Germinal center (tissue), 1 donor: Measurements from ENCODE around the gene TRIM27.
"Not testable (repeated sequence)": the region's sequence is repeated elsewhere in the genome, so short reads cannot be mapped to it uniquely, and the experiment has no call there.

Source experiments
- DNase-seq: peaks from one replicate; pipeline ENCODE4 v3.0.0; 2012; ENCODE audit warnings: mixed read lengths, low spot score

The TRIM27 gene, protein sequence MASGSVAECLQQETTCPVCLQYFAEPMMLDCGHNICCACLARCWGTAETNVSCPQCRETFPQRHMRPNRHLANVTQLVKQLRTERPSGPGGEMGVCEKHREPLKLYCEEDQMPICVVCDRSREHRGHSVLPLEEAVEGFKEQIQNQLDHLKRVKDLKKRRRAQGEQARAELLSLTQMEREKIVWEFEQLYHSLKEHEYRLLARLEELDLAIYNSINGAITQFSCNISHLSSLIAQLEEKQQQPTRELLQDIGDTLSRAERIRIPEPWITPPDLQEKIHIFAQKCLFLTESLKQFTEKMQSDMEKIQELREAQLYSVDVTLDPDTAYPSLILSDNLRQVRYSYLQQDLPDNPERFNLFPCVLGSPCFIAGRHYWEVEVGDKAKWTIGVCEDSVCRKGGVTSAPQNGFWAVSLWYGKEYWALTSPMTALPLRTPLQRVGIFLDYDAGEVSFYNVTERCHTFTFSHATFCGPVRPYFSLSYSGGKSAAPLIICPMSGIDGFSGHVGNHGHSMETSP

DNA sequence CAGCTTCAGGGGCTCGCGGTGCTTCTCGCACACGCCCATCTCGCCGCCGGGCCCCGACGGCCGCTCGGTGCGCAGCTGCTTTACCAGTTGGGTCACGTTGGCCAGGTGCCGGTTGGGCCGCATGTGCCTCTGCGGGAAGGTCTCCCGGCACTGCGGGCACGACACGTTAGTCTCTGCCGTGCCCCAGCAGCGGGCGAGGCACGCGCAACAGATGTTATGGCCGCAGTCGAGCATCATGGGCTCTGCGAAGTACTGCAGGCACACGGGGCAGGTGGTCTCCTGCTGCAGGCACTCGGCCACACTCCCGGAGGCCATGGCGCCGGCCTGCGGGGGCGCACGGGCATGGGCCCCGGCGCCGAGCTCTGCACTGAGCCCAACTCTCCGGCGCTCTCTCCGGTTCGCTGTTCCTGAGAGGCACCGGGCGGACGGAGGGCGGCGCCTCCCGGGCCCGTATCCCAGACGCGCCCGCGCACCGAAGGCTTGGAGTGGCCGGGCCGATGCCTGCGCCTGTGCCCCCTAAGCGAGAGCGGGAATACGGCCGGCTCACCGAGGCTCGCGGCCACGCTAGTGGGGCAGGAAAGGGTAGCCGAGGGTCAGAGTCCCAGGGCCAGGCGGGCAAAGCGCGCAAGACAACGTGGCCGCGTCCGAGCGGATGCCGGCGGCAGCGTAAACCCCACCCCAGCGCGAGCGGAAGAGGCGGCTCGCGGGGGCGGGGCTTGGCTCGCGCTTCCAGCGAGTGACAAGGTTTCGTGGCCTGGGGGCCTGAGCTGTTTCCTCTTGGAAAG is at the start of gene TRIM27:
Gene TRIM27 (minus strand): TSS at position 668 of the 785 bp plus-strand sequence. CDS start 353 bp downstream, at position 315.
- DNase-seq: peak; percentile 84

DNA sequence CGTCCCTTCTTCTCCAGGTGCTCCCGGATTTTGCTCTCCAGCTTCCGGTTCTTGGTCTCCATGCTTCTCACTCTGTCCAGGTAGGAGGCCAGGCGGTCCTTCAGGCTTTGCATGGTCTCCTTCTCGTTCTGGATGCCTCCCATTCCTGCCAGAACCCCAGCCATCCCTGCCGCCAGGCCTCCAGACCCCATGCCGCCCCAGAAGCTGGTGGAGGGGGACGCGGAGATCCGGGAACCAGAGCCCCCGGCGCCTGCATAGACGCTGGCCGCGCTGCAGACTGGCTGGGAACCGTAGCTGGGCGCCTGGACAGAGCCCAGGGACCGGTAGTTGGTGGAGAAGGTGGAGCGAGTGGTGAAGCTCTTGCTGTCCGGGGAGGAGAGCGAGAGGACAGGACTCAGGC is 46.3 kb upstream of the TRIM27 start:
- not testable (repeated sequence) for DNase-seq

DNA sequence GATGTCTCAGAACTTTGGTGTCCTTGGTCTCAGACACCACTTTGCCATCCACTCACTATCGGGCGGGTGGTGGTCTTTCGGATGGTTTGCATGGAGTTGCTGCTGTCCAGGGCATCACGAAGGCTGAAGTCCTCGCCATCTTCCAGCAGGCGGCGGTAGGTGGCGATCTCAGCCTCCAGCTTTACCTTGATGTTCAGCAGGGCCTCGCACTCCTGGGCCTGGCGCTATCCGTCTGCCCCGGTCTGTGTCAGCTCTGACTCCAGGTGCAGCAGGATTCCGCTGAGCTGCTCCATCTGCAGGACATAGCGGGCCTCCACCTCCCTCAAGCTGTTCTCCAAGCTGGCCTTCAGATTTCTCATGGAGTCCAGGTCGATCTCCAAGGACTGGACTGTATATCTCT is 45.3 kb upstream of the TRIM27 start:
- no peak for DNase-seq

DNA sequence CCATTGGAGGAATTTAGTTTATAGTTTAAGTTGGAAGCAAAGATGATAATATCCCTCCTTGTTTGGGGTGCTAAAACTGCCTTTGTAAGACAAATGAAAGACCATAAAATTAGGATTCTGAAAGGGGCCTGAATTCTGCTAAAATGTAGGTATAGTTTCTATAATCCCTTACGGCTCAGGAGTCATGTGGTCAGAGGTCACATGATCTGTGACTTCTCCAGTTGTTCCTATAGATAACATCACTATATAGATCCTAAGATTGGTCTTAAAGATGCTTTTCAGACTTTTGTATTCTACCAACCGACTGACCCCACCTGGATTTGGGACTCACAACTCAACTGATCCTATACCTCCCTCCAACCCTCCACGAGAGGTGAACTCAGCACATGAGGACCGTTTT is 44.7 kb upstream of the TRIM27 start:
- no peak for DNase-seq

DNA sequence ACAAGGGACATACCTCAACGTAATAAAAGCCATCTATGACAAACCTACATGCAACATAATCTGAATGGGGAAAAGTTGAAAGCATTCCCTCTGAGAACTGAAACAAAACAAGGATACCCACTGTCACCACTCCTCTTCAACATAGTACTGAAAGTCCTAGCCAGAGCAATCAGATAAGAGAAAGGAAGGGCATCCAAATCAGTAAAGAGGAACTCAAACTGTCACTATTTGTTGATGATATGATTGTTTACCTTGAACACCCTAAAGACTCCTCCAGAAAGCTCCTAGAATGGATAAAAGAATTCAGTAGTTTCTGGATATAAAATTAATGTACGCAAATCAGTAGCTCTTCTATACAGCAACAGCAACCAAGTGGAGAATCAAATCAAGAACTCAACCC is 41.9 kb upstream of the TRIM27 start:
- DNase-seq: no peak

DNA sequence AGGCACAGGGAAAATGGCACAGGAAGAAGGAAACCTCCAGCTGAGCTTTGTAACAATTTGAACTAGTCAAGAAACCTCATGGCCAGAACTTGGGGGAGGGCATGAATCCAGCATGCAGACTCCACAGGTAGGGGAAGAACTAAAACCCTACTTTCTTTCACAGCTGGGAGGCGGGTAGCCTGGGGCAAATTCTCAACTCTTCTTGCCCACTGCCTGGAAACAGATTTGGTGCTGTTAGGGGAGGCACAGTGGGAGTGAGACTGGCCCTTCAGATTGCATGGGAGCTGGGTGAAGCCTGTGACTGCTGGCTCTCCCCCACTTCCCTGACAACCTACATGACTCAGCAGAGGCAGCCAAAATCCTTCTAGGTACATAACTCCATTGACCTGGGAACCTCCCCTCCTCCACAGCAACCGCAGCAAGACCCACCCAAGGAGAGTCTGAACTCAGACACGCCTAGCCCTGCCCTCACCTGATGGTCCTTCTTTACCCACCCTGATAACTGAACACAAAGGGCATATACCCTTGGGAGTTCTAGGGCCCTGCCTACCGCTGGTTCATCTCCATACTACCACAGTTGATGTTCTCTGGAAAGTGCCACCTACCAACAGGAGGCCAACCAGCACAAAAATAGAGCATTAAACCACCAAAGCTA is 37.2 kb upstream of the TRIM27 start:
- no peak for DNase-seq

DNA sequence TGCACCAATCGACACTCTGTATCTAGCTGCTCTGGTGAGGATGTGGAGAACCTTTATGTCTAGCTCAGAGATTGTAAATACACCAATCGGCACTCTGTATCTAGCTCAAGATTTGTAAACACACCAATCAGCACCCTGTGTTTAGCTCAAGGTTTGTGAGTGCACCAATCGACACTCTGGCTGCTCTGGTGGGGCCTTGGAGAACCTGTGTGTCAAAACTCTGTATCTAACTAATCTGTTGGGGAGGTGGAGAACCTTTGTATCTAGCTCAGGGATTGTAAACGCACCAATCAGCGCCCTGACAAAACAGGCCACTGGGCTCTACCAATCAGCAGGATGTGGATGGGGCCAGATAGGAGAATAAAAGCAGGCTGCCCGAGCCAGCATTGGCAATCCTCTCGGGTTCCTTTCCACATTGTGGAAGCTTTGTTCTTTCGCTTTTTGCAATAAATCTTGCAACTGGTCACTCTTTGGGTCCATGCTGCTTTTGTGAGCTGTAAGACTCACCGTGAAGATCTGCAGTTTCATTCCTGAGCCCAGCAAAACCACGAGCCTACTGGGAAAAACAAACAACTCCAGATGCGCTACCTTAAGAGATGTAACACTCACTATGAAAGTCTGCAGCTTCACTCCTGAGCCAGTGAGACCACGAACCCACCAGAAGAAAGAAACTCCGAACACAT is 34.9 kb upstream of the TRIM27 start:
- not testable (repeated sequence) for DNase-seq

DNA sequence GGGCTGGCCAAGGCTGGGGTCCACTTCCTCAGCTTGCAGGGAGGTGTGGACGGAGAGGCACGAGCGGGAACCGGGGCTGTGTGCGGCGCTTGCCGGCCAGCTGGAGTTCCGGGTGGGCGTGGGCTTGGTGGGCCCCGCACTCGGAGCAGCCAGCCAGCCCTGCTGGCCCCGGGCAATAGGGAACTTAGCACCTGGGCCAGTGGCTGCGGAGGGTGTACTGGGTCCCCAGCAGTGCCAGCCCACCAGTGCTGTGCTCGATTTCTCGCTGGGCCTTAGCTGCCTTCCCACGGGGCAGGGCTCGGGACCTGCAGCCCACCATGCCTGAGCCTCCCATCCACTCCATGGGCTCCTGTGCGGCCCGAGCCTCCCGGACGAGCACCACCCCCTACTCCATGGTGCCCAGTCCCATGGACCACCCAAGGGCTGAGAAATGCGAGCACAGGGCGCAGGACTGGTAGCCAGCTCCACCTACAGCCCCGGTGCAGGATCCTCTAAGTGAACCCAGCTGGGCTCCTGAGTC is 34.1 kb upstream of the TRIM27 start:
- not testable (repeated sequence) for DNase-seq

DNA sequence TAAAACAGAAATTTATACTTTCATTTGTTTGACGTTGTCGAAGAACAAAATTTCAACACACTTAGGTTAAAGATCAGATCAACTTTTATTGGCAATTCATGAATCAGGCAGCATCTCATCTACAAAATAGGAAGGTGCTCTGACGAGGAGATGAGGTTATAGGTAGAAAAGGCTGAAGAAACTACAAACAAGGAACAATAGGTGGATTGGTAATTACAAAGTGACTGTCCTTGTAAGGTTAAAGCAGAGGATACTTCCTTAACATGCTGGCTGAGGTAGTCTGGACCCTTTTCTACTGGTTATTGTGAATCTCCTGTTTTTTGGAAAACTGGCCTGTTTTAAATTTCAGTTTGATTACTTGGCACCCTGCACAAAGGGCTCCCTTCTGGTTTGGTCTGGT is 32.5 kb upstream of the TRIM27 start:
- no peak for DNase-seq

DNA sequence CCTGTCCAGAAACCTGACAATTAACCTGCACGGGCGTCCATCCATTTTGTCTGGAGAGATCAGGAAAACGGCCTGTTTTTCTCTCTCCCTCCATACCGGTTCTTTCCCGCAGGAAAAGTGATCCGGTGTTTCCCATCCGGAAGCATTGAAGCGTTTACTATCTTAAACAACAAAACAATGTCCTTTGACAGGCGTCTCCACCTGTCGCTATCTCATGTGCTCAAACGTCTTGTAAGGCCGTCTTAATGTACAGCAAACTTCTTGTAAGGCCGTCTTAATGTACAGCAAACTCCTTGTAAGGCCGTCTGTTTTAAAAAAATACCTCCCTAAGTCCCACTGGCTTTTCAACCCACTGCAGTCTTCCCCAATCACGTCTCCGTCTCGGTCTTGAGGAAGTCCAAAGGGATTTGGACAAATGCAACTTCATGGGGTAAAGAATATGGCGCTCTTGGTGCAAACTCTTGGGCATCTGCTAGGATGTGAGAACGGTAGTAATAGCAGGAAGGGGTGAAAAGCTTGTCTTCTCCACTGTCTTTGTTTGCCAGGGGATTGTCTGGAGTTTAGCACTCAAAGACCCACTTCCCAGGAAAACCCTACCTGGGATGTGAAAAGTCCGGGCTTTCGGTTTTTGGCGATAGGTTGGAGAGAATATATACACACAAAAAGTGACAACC is 29.9 kb upstream of the TRIM27 start:
- DNase-seq: no peak

DNA sequence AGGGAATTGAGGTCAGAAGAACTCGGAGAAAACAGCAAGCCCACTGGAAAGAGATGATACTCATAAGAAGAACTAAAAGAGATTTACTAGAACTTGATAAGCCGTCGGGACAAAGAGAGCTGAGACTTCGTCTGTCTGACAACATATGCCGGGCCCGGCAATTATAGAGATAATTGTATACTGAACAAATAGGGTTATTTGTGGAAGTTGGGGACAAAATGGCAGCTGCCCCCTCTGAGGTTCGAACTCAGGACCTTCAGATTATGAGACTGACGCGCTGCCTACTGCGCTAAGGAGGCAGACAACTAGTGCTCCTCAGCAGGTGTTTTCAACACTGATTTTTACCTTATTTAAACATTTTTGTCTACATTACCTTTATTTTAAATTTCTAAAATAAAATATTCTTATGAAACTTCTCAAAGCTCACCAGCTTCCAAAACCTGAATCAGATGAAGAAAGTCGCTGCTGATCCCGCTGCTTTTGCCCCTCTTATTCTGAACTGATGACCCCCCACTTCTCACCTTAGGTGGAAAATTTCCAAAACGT is 29.3 kb upstream of the TRIM27 start:
- peak; percentile 37 for DNase-seq

DNA sequence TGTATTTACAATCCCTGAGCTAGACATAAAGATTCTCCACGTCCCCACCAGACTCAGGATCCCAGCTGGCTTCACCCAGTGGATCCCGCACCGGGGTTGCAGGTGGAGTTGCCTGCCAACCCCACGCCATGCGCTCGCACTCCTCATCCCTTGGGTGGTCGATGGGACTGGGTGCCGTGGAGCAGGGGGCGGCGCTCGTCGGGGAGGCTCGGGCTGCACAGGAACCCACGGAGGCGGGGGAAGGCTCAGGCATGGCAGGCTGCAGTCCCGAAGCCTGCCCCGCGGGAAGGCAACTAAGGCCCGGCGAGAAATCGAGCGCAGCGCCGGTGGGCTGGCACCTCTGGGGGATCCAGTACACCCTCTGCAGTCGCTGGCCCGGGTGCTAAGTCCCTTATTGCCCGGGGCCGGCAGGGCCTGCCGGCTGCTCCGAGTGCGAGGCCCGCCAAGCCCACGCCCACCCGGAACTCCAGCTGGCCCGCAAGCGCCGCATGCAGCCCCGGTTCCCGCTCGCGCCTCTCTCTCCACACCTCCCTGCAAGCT is 25.9 kb upstream of the TRIM27 start:
- DNase-seq: not testable (repeated sequence)

DNA sequence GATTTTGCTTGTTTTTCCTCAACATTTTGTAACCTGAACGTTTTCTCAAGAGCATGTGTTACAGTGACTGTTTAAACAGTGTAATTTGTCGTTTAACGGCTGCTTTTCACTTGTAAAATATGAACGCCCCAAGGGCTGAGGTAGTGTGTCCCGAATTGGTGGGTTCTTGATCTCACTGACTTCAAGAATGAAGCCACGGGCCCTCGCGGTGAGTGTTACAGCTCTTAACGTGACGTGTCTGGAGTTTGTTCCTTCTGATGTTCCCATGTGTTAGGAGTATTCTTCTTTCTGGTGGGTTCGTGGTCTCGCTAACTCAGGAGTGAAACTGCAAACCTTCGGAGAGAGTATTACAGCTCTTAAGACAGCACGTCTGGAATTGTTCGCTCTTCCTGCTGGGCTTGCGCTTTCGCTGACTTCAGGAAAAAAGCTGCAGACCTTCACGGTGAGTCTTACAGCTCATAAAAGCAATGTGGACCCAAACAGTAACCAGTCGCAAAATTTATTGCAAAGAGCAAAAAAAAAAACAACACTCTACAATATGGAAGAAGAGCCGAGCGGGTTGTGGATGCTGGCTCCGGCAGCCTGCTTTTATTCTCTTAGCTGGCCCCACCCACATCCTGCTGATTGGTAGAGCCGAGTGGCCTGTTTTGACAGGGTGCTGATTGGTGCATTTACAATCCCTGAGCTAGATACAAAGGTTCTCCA is 25.1 kb upstream of the TRIM27 start:
- DNase-seq: no peak

DNA sequence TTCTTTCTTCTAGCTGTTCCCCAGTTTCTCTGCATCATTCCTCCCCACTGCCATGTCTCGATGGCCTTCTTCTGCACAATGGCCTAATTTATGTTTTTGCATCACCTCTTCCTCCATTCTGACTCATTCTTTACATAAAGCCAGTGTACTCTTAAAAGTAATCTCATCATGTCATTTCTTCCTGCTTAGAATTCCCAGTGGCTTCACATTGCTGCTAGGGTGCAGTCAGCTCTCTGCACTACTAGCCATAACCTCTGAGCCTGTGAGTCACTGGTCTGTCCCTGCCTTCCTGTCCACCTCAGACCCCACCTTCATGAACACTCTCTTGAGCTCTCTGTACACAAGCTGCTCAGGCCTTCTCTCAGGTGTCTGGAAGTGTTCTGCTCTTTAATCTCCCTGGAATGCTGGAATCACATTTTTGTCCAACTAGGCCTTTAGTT is 24.1 kb upstream of the TRIM27 start:
- DNase-seq: no peak

DNA sequence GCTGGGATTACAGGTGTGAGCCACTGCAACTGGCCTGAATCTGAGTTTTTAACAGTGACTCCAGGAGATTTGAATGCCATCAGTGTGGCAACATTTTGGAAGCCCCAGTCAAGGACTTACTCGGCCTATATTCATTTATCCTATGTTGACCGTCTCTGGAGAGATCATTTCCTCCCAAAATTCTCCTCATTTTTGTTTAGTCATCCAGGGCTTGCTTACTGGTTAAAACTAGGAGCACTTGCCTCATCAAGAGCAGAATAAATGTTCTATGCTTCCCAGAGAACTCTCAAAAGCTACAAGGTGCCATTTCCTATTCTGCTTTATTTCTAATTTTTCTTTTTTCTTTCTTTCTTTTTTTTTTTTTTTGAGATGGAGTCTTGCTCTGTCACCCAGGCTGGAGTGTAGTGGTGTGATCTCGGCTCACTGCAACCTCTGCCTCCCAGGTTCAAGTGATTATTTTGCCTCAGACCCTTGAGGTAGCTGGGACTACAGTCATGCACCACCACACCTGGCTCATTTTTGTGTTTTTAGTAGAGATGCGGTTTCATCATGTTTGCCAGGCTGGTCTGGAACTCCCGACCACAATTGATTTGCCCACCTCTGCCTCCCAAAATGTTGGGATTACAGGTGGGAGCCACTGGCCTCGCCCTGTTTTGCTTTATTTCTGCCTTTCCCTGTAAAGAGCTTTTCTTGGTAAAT is 23.4 kb upstream of the TRIM27 start:
- no peak for DNase-seq

DNA sequence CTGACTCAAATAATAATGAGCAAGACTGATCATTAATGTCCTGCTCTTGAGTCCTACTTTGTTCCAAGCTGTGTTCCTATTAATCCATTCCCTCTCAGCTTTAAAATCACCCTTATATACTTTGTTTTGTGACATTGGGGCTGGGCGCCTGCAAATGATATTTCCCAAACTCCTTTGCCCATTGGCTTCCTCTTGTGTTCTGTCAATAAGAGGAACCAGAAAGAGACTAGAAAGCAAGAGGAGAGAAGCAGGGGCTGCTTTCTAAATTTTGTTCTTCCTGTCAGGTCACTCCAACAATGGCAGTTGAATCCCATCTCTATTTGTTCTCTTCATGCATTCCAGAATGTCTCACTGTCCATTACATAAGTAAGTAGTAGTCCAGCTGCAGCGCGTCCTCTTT is 21.6 kb upstream of the TRIM27 start:
- no peak for DNase-seq

DNA sequence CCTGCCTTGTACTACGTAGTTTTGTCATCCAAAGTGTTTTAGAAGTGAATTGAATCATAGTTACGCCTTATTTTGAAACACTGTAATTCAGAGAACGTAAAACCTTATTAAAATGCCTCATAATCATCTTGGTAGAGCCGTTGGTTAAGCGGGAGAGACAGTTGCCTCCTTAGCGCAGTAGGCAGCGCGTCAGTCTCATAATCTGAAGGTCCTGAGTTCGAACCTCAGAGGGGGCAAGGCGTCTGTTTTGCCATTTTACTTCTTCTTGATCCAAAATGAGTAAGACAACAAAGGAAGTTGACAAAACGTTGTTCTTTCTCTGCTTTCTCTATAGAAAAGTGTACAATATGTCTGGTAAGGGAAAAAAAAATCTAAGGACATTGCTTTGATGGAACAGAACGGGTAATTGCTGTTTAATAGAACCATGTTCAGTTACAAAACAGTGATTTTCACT is 20.7 kb upstream of the TRIM27 start:
- DNase-seq: peak; percentile 33

DNA sequence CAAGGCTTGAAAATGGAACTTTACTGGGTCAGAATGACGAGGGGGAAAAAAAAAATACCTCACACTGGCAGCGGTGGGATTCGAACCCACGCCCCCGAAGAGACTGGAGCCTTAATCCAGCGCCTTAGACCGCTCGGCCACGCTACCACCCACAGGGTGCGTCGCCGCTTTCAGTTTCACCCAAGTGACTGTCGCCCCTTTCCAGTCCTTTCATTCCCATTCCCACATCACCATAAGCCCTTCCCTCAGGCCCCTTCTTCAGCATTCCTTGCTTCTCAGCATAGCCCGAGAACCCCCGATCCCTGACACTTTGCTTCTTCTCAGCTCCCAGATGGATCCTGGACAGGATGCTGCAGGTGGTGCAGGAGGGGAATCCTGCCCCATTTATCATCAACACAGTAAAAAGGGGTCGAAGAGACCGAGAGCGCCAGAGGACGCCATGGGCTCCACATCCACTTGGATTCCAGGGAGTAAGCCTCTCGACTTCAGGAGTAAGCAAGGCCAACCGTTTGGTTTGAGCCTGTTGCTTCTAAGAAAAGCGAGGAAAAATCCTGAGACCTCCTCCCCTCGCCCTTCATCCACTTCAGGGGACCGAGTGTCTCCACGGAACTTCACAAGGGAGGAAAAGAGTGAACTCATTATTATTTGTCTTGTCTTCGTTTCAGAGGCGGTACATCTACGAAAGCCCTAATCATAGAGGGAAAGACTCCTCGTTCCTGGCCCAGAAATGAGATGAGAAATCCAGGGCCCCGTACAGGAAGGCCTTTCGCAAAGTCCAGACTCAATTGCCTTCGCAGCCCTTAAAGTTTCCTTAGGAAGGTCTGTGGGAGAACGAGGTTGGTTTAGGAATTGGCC is 20.0 kb upstream of the TRIM27 start:
- peak; percentile 16 for DNase-seq
